Prostate gland (tissue), 2 donors: ENCODE data around the gene TMEM154. TPM values are rescaled to one million over a fixed set of nuclear protein-coding genes. Genes with fewer than 3 reads are reported as not detected.
A peak's percentile ranks its signal among the peaks of the same experiment; 100 is the strongest.

Experiments used
- DNase-seq: peaks from one replicate; pipeline ENCODE4 v3.0.0-alpha.2; 2019; ENCODE audit warnings: low spot score
- H3K27ac ChIP-seq, 2 donors: fragments of 200-600 bp; sonication (generic); 2 replicates each; pipeline ENCODE4 v1.5.1; 2017 to 2019
- H3K27me3 ChIP-seq: fragments of 200-600 bp; sonication (generic); replicated peaks from 2 replicates; pipeline ENCODE4 v1.5.1; 2019; ENCODE audit not compliant: insufficient read depth
- H3K36me3 ChIP-seq, 2 donors: fragments of 200-600 bp; sonication (generic); 1 replicate in 1 of 2; 2 replicates in 1 of 2; pipeline versions ENCODE4 v1.5.1 to v1.8.1; 2017 to 2019
- H3K4me1 ChIP-seq: fragments of 200-600 bp; sonication (generic); replicated peaks from 2 replicates; pipeline ENCODE4 v1.5.1; 2019
- H3K4me3 ChIP-seq, 2 donors: fragments of 200-600 bp; sonication (generic); 2 replicates each; pipeline ENCODE4 v1.5.1; 2017 to 2019
- H3K9me3 ChIP-seq: fragments of 200-600 bp; sonication (generic); 2 replicates; pipeline ENCODE4 v1.5.1; 2017
- CTCF ChIP-seq, 4 experiments: fragments of 200-600 bp in 2 of 4; fragments of 450-650 bp in 2 of 4; sonication (generic) in 2 of 4; IDR thresholded peaks; 1 replicate in 3 of 4; 2 replicates in 1 of 4; pipeline ENCODE4 v1.5.1; 2016 to 2019; ENCODE audit warnings: antibody characterized with exemption in 4 of 4, mild to moderate bottlenecking in 2 of 4, moderate library complexity in 2 of 4
- POLR2A ChIP-seq: fragments of 450-650 bp; IDR thresholded peaks from one replicate; pipeline ENCODE4 v1.6.1; 2016; ENCODE audit warnings: antibody characterized with exemption, mild to moderate bottlenecking
- POLR2AphosphoS5 ChIP-seq: sonication (generic); formaldehyde crosslinking; IDR thresholded peaks from one replicate; pipeline ENCODE4 v1.6.1; 2017; ENCODE audit warnings: antibody characterized with exemption
- WGBS: methylation state at CpG from one replicate; pipeline ENCODE4 v1.1.5; 2018; 5-methylcytosine and 5-hydroxymethylcytosine counted together
- intact Hi-C: fragments of 100-400 bp; cut with DNase I; formaldehyde crosslinking; loops from one replicate; pipeline ENCODE4 v1.14.2; 2022
- total RNA-seq, 2 donors: library from RNA; depleted of rRNA; stranded (reverse); fragments of >200 nt; gene quantifications; one replicate each; pipeline ENCODE4 v1.1.0, GENCODE V29; 2016

Gene TMEM154
- total RNA-seq, 2 donors from 2014 or later: 2.6 to 2.7 TPM

- no peak overlapping the region for H3K4me3 ChIP-seq
- H3K9me3 ChIP-seq: no peaks in the 10 kb centered on the region
- no peaks in the 10 kb centered on the region for H3K27me3 ChIP-seq
- intact Hi-C loops: no loop called here
- DNase-seq: peak; percentile 8
- H3K4me1 ChIP-seq: no peaks in the 10 kb centered on the region
- no peak for TF ChIP-seq CTCF (IDR thresholded peaks at IDR 0.05)
- TF ChIP-seq POLR2AphosphoS5: peak; percentile 29
- no peak overlapping the region for H3K27ac ChIP-seq
- no peaks in the 10 kb centered on the region for H3K36me3 ChIP-seq
- WGBS: 23% methylated on average over 4 of the region's 4 CpGs
Observed at GRCh38 chr4:152590179-152591031, 89.4 kb downstream of the TMEM154 start.

- no peak overlapping the region for H3K27ac ChIP-seq
- DNase-seq: no peak
- no peaks in the 10 kb centered on the region for H3K36me3 ChIP-seq
- intact Hi-C loops: no loop called here
- 90% methylated on average over 4 of the region's 4 CpGs for WGBS
- no peaks in the 10 kb centered on the region for H3K27me3 ChIP-seq
- no peaks in the 10 kb centered on the region for H3K4me1 ChIP-seq
- TF ChIP-seq POLR2A: no peak
- TF ChIP-seq POLR2AphosphoS5: no peak
- no peak for TF ChIP-seq CTCF (IDR thresholded peaks at IDR 0.05)
- H3K4me3 ChIP-seq: no peak overlapping the region
- H3K9me3 ChIP-seq: no peaks in the 10 kb centered on the region
Observed at GRCh38 chr4:152588869-152589268, 90.9 kb downstream of the TMEM154 start.

GRCh38 chr4:152587127-152587526 is 92.7 kb downstream of the TMEM154 start:
- H3K36me3 ChIP-seq: no peaks in the 10 kb centered on the region
- H3K27ac ChIP-seq: no peak overlapping the region
- 92% methylated on average over 3 of the region's 3 CpGs for WGBS
- TF ChIP-seq CTCF (IDR thresholded peaks at IDR 0.05) (no peak), POLR2AphosphoS5 (no peak), POLR2A (no peak)
- DNase-seq: no peak
- H3K9me3 ChIP-seq: no peaks in the 10 kb centered on the region
- H3K27me3 ChIP-seq: no peaks in the 10 kb centered on the region
- H3K4me3 ChIP-seq: no peak overlapping the region
- intact Hi-C loops: no loop called here
- no peaks in the 10 kb centered on the region for H3K4me1 ChIP-seq

- no peak for TF ChIP-seq POLR2AphosphoS5
- no peak for TF ChIP-seq CTCF (IDR thresholded peaks at IDR 0.05)
- no peak for TF ChIP-seq POLR2A
- WGBS: 80% methylated on average over 2 of the region's 2 CpGs
Observed at GRCh38 chr4:152586668-152587067, 93.1 kb downstream of the TMEM154 start.

GRCh38 chr4:152585023-152585441 is 94.8 kb downstream of the TMEM154 start:
- intact Hi-C loops: no loop called here
- Histone ChIP-seq H3K4me1 (no peaks in the 10 kb centered on the region), H3K4me3 (no peak overlapping the region), H3K27me3 (no peaks in the 10 kb centered on the region), H3K36me3 (no peaks in the 10 kb centered on the region), H3K9me3 (no peaks in the 10 kb centered on the region), H3K27ac (no peak overlapping the region)
- no peak for TF ChIP-seq CTCF (IDR thresholded peaks at IDR 0.05)
- no peak for TF ChIP-seq POLR2AphosphoS5
- WGBS: 35% methylated on average over 7 of the region's 7 CpGs
- no peak for DNase-seq

More at GRCh38 chr4:152586668-152587067, 93.1 kb downstream of the TMEM154 start:
- no peaks in the 10 kb centered on the region for H3K27me3 ChIP-seq
- DNase-seq: no peak
- H3K27ac ChIP-seq: no peak overlapping the region
- no peaks in the 10 kb centered on the region for H3K4me1 ChIP-seq
- H3K9me3 ChIP-seq: no peaks in the 10 kb centered on the region
- no peaks in the 10 kb centered on the region for H3K36me3 ChIP-seq
- intact Hi-C loops: no loop called here
- no peak overlapping the region for H3K4me3 ChIP-seq
